Measurements from ENCODE around the gene POLRMT. TPM values are rescaled to one million over a fixed set of nuclear protein-coding genes. Genes with fewer than 3 reads are reported as not detected.

The POLRMT gene
- total RNA-seq, 2 donors from 2014 or later = 34.7 to 106 TPM

- intact Hi-C loops (cut with DNase I) = loop anchor here (5.0 kb wide), 1 partner anchor 41 kb away; the partner anchor contains the start of gene CDC34
Measured at GRCh38 chr19:572743-573518, 60.4 kb downstream of the POLRMT start.

GRCh38 chr19:572140-572742 is 61.1 kb downstream of the POLRMT start, which contains the start of gene BSG:
Gene BSG (plus strand): TSS chr19:572596. CDS start chr19:572635, 39 bp downstream.
- Histone ChIP-seq H3K36me3 (no peaks in the 10 kb centered on the region), H3K4me1 (replicated peaks) (peaks cover 18% of the 10 kb centered on the region), H3K4me3 (peak within 1 kb of the TSS; percentile 97 to 99), H3K27ac (peak within 1 kb of the TSS; percentile 85 to 87), H3K27me3 (replicated peaks; ENCODE audit: insufficient read depth) (no peaks in the 10 kb centered on the region), H3K9me3 (no peaks in the 10 kb centered on the region)
- DNase-seq (ENCODE audit: low spot score) = peak; percentile 98
- WGBS = under 1% methylated on average over 78 of the region's 79 CpGs
- peak in 2 of 4 experiments; percentile 21 to 38 for TF ChIP-seq CTCF (IDR thresholded peaks at IDR 0.05)
- peak; percentile 93 for TF ChIP-seq POLR2A (IDR thresholded peaks at IDR 0.05)
- peak; percentile 93 for TF ChIP-seq POLR2AphosphoS5 (IDR thresholded peaks at IDR 0.05)
- intact Hi-C loops (cut with DNase I) = loop anchor here (5.0 kb wide), 1 partner anchor 40 kb away; the partner anchor contains the start of gene CDC34

More at GRCh38 chr19:572743-573518, 60.4 kb downstream of the POLRMT start:
- H3K9me3 ChIP-seq = no peaks in the 10 kb centered on the region
- peaks cover 18% of the 10 kb centered on the region for H3K4me1 ChIP-seq (replicated peaks)
- H3K27me3 ChIP-seq (replicated peaks; ENCODE audit: insufficient read depth) = no peaks in the 10 kb centered on the region
- H3K27ac ChIP-seq = peak overlapping the region; percentile 85 to 87
- H3K4me3 ChIP-seq = peak overlapping the region; percentile 97 to 99
- H3K36me3 ChIP-seq = no peaks in the 10 kb centered on the region
- under 1% methylated on average over 38 of the region's 55 CpGs for WGBS
- DNase-seq (ENCODE audit: low spot score) = no peak
- TF ChIP-seq POLR2AphosphoS5 (IDR thresholded peaks at IDR 0.05) (no peak), CTCF (IDR thresholded peaks at IDR 0.05) (no peak), POLR2A (IDR thresholded peaks at IDR 0.05) (no peak)

- no peaks in the 10 kb centered on the region for H3K9me3 ChIP-seq
- no peaks in the 10 kb centered on the region for H3K36me3 ChIP-seq
- intact Hi-C loops (cut with DNase I) = loop anchor here (5.0 kb wide), 1 partner anchor 39 kb away; the partner anchor contains the start of gene CDC34
- no peak for DNase-seq (ENCODE audit: low spot score)
- H3K4me1 ChIP-seq (replicated peaks) = peaks cover 18% of the 10 kb centered on the region
- no peak for TF ChIP-seq POLR2A (IDR thresholded peaks at IDR 0.05)
- no peak for TF ChIP-seq POLR2AphosphoS5 (IDR thresholded peaks at IDR 0.05)
- no peak for TF ChIP-seq CTCF (IDR thresholded peaks at IDR 0.05)
- 2% methylated on average over 14 of the region's 14 CpGs for WGBS
- H3K27me3 ChIP-seq (replicated peaks; ENCODE audit: insufficient read depth) = no peaks in the 10 kb centered on the region
- peak overlapping the region; percentile 97 to 99 for H3K4me3 ChIP-seq
- H3K27ac ChIP-seq = peak overlapping the region; percentile 78 to 87
Measured at GRCh38 chr19:571566-571974, 61.8 kb downstream of the POLRMT start.

- peaks cover 17% of the 10 kb centered on the region for H3K4me1 ChIP-seq (replicated peaks)
- peak overlapping the region; percentile 97 to 99 for H3K4me3 ChIP-seq
- H3K27me3 ChIP-seq (replicated peaks; ENCODE audit: insufficient read depth) = no peaks in the 10 kb centered on the region
- WGBS = 5% methylated on average over 45 of the region's 45 CpGs
- TF ChIP-seq CTCF (IDR thresholded peaks at IDR 0.05) (no peak), POLR2AphosphoS5 (IDR thresholded peaks at IDR 0.05) (peak; percentile 9), POLR2A (IDR thresholded peaks at IDR 0.05) (no peak)
- peak; percentile 45 for DNase-seq (ENCODE audit: low spot score)
- intact Hi-C loops (cut with DNase I) = loop anchor here (5.0 kb wide), 1 partner anchor 39 kb away; the partner anchor contains the start of gene CDC34
- no peaks in the 10 kb centered on the region for H3K36me3 ChIP-seq
- no peaks in the 10 kb centered on the region for H3K9me3 ChIP-seq
- H3K27ac ChIP-seq = peak overlapping the region; percentile 78 to 87
Measured at GRCh38 chr19:570937-571565, 62.3 kb downstream of the POLRMT start.

Measured in prostate gland (tissue), 2 donors.